ENCODE results near the gene DHDDS.
A peak's percentile ranks its signal among the peaks of the same experiment; 100 is the strongest.
"Not testable (repeated sequence)": the region's sequence is repeated elsewhere in the genome, so short reads cannot be mapped to it uniquely, and the experiment has no call there.

Gene DHDDS

DNA sequence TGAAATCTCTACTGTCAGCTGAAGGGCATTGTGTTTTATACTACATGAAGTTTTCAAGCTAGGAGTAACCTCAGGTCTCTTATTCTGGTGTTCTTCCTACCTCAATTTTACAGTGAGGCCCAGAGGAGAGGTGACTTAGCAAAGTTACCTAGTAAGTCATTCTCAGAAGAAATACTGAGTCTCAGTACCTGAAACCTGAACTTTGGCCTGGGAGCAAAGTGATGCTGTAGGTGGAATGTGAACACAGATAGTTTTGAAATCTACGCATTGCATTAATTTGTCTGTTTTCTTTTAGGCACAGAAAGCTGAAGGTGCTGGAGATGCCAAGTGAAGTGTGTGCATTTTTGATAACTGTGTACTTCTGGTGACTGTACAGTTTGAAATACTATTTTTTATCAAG, 42.7 kb downstream of the DHDDS start:
- DNase-seq (ENCODE audit: low read depth in 3 of 3, low spot score in 1 of 3), result no peak

DNA sequence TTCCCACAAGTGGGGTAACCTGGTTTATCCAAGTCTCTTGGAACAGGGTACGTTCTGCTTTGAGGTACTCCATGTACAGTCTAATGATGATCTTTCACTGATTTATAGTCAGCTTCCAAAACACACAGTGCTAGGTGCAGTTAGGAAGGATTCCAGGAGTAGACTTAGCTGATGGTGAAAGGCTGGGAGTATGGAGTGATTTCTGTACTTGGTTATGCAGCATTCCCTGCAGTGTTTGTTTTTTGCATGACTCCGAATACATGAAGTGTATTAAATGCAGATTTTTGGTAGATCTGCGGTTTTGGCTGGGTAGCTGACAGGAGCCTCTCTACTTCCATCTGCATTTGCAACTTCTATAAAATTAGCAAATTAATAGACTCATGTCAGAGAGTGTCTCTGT, 43.9 kb downstream of the DHDDS start:
- no peak for DNase-seq (ENCODE audit: low read depth in 3 of 3, low spot score in 1 of 3)

- no peak for DNase-seq (ENCODE audit: low read depth in 3 of 3, low spot score in 1 of 3)
These were observed 44.8 kb downstream of the DHDDS start for GRCh38 chr1:26476958-26477357.

DNA sequence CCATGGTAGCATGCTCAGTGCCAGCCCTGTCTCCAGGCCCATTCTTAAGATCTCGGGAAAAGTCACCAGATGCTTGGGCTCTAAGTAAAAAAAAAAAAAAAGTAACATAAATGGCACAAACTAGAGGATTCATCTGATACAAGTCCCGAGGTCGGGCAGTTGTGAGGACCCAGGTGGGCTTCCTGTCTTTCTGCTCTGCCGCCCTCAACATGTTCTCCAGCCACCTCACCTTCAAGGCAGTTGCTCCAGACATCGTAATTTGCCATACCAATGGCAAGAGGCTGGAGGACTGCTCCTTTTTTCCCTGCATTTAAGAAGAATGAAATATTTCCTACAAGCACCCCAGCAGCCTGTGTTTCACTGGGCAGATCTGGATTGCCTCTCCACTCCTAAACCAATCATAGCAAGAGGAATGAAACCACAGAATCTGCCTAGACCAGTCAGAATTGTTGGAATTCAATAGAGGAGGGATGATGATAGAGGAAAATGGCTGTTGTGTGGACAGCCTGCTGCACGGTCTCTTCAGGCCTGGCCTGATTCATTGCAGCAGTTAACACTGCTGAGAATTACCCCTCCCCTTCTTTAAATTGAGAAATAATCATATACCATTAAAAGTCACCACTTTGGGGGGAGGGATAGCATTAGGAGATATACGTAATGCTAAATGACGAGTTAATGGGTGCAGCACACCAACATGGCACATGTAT, 45.5 kb downstream of the DHDDS start:
- no peak for DNase-seq (ENCODE audit: low read depth in 3 of 3, low spot score in 1 of 3)

DNA sequence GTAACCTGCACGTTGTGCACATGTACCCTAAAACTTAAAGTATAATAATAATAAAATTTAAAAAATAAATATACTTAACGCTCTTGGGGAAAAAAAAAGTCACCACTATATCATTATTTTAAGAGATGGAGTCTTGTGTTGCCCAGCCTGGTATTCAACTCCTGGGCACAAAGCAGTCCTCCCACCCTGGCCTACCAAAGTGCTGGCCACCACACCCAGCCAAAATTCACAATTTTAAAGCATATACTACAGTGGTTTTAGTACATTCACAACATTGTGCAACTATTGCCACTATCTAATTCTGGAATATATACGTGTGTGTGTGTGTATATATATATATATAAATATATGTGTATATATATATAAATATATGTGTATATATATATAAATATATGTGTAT, 46.0 kb downstream of the DHDDS start:
- DNase-seq (ENCODE audit: low read depth in 3 of 3, low spot score in 1 of 3), result no peak

DNA sequence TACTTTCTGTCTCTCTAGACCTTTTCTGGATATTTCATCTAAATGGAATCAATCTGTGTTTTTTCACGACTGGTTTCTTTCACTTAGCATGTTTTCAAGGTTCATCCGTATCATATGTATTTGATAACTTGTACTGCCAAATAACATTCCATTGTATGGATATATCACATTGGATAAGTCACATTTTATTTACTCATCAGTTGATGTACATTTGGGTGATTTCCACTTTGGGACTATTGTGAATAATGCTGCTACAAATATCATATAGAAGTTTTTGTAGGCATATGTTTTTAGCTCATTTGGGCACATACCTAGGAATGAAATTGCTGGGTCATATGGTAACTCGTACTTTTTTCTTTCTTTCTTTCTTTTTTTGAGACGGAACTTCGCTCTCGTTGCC, 46.9 kb downstream of the DHDDS start:
- no peak for DNase-seq (ENCODE audit: low read depth in 3 of 3, low spot score in 1 of 3)

- DNase-seq (ENCODE audit: low read depth in 3 of 3, low spot score in 1 of 3), result no peak
These were observed 50.8 kb downstream of the DHDDS start for GRCh38 chr1:26482921-26483320.

DNA sequence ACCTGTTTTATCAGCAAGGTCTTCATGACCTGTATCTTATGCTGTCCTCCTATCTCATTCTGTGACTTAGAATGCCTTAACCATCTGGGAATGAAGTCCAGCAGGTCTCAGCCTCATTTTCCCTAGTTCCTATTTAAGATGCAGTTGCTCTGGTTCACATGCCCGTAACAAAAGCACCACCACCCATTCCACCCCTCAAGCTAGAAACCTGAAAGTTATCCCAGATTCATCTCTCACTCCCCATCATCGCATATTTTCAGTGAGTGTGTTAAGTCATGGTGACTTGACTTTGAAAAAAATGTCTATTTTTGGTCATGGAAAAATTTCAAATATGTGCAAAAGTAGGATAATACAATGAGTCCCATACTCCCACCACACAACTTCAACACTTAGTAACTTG, 51.9 kb downstream of the DHDDS start:
- DNase-seq (ENCODE audit: low read depth in 3 of 3, low spot score in 1 of 3), result no peak

GRCh38 chr1:26490155-26490554, 58.0 kb downstream of the DHDDS start:
- DNase-seq (ENCODE audit: low read depth in 3 of 3, low spot score in 1 of 3), result no peak

DNA sequence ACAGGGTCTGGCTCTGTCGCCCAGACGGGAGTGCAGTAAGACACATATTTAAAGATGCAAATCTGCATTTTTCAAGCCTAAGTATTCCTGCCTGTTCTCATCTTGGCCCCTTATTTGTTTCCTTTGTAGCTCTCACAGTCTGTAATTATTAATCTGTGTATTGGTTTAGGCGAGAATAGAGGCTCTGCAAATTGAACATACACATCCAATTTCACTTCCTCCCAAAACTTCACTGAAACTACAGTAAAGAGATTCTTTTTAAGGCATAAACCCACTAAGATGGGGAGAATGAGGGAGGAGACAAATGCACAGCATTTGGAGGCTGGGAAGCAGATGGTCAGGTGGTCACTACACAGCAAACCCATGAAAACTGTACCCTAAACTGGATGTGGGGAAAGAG, 61.1 kb downstream of the DHDDS start:
- no peak for DNase-seq (ENCODE audit: low read depth in 3 of 3, low spot score in 1 of 3)

GRCh38 chr1:26493938-26494337, 61.8 kb downstream of the DHDDS start:
- no peak for DNase-seq (ENCODE audit: low read depth in 3 of 3, low spot score in 1 of 3)

GRCh38 chr1:26496861-26497260, 64.7 kb downstream of the DHDDS start:
- DNase-seq (ENCODE audit: low read depth in 3 of 3, low spot score in 1 of 3), result no peak

DNA sequence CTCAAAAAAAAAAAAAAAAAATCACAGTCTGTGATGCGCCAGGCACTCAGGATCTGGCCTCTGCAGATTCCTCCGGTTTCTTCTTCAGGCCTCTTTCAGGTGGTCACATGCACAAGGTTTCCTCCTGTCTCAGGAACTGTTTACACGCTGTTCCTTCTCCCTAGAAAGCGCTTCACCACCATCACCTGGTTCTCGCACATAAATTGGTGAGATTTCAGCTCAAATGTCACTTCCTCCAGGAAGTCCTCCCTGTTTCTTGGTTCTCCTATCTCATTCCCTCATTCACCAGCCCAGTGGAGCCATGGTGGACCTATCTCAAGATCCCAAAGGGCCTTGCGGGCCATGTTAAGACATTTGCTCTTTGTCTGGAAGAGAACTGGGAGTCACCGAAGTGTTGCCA, 66.8 kb downstream of the DHDDS start:
- no peak for DNase-seq (ENCODE audit: low read depth in 3 of 3, low spot score in 1 of 3)

DNA sequence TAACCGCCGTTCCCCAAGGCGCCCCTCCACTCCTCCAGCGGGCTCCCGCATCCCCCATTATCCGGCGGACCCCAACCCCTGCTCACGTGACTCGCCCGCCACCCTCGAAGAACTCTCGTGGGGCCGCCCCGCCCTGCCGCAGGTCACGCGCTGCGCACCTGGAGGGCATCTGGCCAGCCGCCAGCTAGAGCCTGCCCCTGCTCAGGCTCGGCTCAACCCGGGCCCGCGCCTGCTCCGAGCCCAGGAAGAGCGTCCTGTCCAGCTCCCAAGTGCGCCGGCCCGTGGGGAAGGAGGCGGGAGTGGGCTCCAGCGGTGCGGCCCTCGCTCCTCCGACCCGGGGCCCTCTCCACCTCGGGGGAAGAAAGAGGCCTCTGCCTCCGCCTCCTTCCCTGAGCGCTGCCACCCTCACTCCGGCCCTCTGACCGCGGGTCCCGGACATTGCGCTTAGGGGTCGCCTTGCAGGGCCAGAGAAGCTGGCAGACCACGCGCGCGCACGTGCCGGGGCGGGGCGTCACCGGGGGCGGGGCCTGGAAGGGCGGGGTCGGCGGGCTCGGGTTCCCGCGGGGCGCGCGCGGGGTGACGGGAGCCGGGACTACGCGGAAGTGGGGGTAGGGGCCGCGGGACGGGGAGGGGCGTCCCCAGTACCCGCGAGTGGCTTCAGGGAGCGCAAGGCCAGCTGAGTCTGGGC, 68.5 kb downstream of the DHDDS start:
- peak; percentile 67 to 97 (median 82) for DNase-seq (ENCODE audit: low read depth in 3 of 3, low spot score in 1 of 3)

DNA sequence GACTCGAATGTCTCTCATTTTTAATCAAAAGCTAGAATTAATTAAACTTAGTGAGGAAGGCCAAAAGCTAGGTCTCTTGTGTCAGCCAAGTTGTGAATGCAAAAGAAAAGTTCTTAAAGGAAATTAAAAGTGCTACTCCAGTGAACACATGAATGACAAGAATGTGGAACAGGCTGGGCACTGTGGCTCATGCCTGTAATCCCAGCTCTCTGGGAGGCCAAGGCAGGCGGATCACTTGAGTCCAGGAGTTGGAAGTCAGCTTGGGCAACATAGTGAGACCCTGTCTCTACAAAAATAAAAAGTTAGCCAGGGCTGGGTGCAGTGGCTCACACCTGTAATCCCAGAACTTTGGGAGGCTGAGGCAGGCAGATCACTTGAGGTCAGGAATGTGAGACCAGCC, 78.6 kb downstream of the DHDDS start:
- not testable (repeated sequence) for DNase-seq (ENCODE audit: low read depth in 3 of 3, low spot score in 1 of 3)

GRCh38 chr1:26515836-26516235, 83.7 kb downstream of the DHDDS start:
- not testable (repeated sequence) for DNase-seq (ENCODE audit: low read depth in 3 of 3, low spot score in 1 of 3)

GRCh38 chr1:26516987-26517765, 85.1 kb downstream of the DHDDS start:
- no peak for DNase-seq (ENCODE audit: low read depth in 3 of 3, low spot score in 1 of 3)

DNA sequence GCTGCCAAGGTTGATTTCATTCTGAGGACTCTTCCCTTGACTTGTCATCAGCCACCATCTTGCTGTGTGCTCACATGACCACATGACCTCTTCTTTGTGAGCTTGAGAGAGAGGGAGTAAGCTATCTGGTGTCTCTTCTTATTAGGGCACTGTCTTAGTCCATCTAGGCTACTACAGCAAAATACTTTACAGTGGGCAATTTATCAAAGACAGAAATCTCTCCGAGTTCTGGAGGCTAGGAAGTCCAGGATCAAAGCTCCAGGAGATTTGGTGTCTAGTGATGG, 85.6 kb downstream of the DHDDS start:
- DNase-seq (ENCODE audit: low read depth in 3 of 3, low spot score in 1 of 3), result no peak

- no peak for DNase-seq (ENCODE audit: low read depth in 3 of 3, low spot score in 1 of 3)
These were observed 86.2 kb downstream of the DHDDS start for GRCh38 chr1:26518355-26518754.

GRCh38 chr1:26520339-26520738, 88.2 kb downstream of the DHDDS start:
- DNase-seq (ENCODE audit: low read depth in 3 of 3, low spot score in 1 of 3), result no peak
